ENCODE results near the gene SLC4A3. TPM values are rescaled to one million over a fixed set of nuclear protein-coding genes. Genes with fewer than 3 reads are reported as not detected.

SLC4A3 gene
- total and polyA plus RNA-seq, 2 donors (not counting 3 experiments of a cell fraction or from before 2014, with no cell fraction given): 0.29 to 0.35 TPM

- ChIA-PET POLR2A (no interaction called here), CTCF (interaction anchor here (1.9 kb wide), 1 partner anchor 32 kb away, joined by 7 read pairs; no protein-coding TSS in a partner anchor)
- H3K4me1 ChIP-seq (ENCODE audit: control insufficient read depth, extremely low read depth, insufficient read depth, low read length): peaks cover 6% of the 10 kb centered on the region
- H3K9me1 ChIP-seq (replicated peaks; ENCODE audit: control insufficient read depth, extremely low read depth, insufficient read depth, low read length): no peaks in the 10 kb centered on the region
- H2AFZ ChIP-seq (ENCODE audit: low read depth, low read length): no peak overlapping the region
- dilution Hi-C loops (cut with MboI; ENCODE audit: extremely low pct_ligation_motif_present, low sequenced_read_pairs) (no loop called here), intact Hi-C loops (cut with micrococcal nuclease) (no loop called here)
- H3K79me2 ChIP-seq (ENCODE audit: control insufficient read depth, insufficient read depth, low read length): no peaks in the 10 kb centered on the region
- H3K27me3 ChIP-seq (ENCODE audit: control insufficient read depth in 2 of 2, insufficient read depth in 2 of 2, low read length in 2 of 2): peaks cover 0 to 3% of the 10 kb centered on the region in 2 experiments
- H3K27ac ChIP-seq (ENCODE audit: insufficient read depth, low read depth, low read length): no peak overlapping the region
- no peaks in the 10 kb centered on the region for H3K36me3 ChIP-seq (ENCODE audit: control insufficient read depth in 2 of 2, extremely low read depth in 1 of 2, insufficient read depth in 2 of 2, low read length in 2 of 2)
- TF ChIP-seq JUN (IDR thresholded peaks at IDR 0.05; ENCODE audit: borderline replicate concordance, insufficient read depth, insufficient read length, low read depth): no peak
- no peak for TF ChIP-seq POLR2A (IDR thresholded peaks at IDR 0.05; ENCODE audit: low read depth, low read length)
- TF ChIP-seq MAX (IDR thresholded peaks at IDR 0.05; ENCODE audit: insufficient read depth, insufficient read length): no peak
- no peak for TF ChIP-seq MYC (IDR thresholded peaks at IDR 0.05; ENCODE audit: low read depth, low read length)
- no peak for TF ChIP-seq EZH2 (IDR thresholded peaks at IDR 0.05; ENCODE audit: borderline replicate concordance, low read depth, low read length, severe bottlenecking)
- no peak for TF ChIP-seq CTCF (IDR thresholded peaks at IDR 0.05; ENCODE audit: extremely low read depth in 1 of 2, insufficient read depth in 1 of 2, low read depth in 1 of 2, low read length in 2 of 2)
- TF ChIP-seq GATA2 (IDR thresholded peaks at IDR 0.05; ENCODE audit: insufficient read depth, insufficient read length, low read depth, low read length): no peak
- no peak for TF ChIP-seq POLR2AphosphoS5 (IDR thresholded peaks at IDR 0.05; ENCODE audit: insufficient read depth, low read depth, low read length)
- TF ChIP-seq FOS (IDR thresholded peaks at IDR 0.05; ENCODE audit: borderline replicate concordance, insufficient read depth, low read length): no peak
- no peak overlapping the region for H3K9ac ChIP-seq (replicated peaks; ENCODE audit: extremely low read depth, insufficient read depth, low read length)
- H3K9me3 ChIP-seq (replicated peaks; ENCODE audit: control insufficient read depth, insufficient read depth, low read length): no peaks in the 10 kb centered on the region
- H3K4me3 ChIP-seq (replicated peaks in 1 of 3; ENCODE audit: insufficient read depth in 1 of 3, low read depth in 1 of 3, low read length in 3 of 3): no peak overlapping the region
- no peak overlapping the region for H3K4me2 ChIP-seq (ENCODE audit: insufficient read depth, low read length)
- BruUV-seq (replicated peaks): no TSS peak
- H4K20me1 ChIP-seq (replicated peaks; ENCODE audit: control insufficient read depth, extremely low read depth, insufficient read depth, low read length): no peaks in the 10 kb centered on the region
- FAIRE-seq: no peak
- DNase-seq (ENCODE audit: low read depth, low spot score): no peak
Observed at GRCh38 chr2:219592736-219593135, 34.7 kb upstream of the SLC4A3 start.
